SU-DHL-6 (cell line): ENCODE results near the gene CEACAM16.

ENCODE experiments used
- CTCF ChIP-seq: fragments of 200-600 bp; sonication (generic); IDR thresholded peaks from one replicate; pipeline ENCODE4 v1.5.1; 2017; ENCODE audit warnings: antibody characterized with exemption, mild to moderate bottlenecking, low read length, moderate library complexity; ENCODE audit not compliant: insufficient read depth, poor library complexity, severe bottlenecking
- EZH2phosphoT487 ChIP-seq: fragments of 200-600 bp; sonication (generic), shearing (Covaris generic); conservative IDR thresholded peaks from 2 replicates; pipeline ENCODE4 v1.6.1; 2018; ENCODE audit warnings: mild to moderate bottlenecking, antibody characterized with exemption, low read length, moderate library complexity, mixed read lengths

GRCh38 chr19:44712864-44713515, 14.0 kb downstream of the CEACAM16 start:
- TF ChIP-seq CTCF (no peak), EZH2phosphoT487 (no peak)
